Frontal cortex (tissue), 4 donors: ENCODE data around the gene MAPK8. TPM values are rescaled to one million over a fixed set of nuclear protein-coding genes. Genes with fewer than 3 reads are reported as not detected.
"Not testable (repeated sequence)": the region's sequence is repeated elsewhere in the genome, so short reads cannot be mapped to it uniquely, and the experiment has no call there.

Experiments used
- DNase-seq, 2 donors: peaks; one replicate each; pipeline ENCODE4 v3.0.0; 2012; ENCODE audit warnings: low spot score in 2 of 2
- FAIRE-seq: peaks from 2 replicates; lab custom pipeline; 2012; peaks lifted over from hg19 to GRCh38; lab: Jason Lieb, UNC
- total RNA-seq: library from RNA; depleted of rRNA; stranded (reverse); fragments of >200 nt; gene quantifications from one replicate; pipeline ENCODE4 v1.2.3, GENCODE V29; 2014
- donor health status: control.
- donor health status: control.
- donor health status: control.

The MAPK8 gene
- total RNA-seq, 1 donor from 2014 or later, result 241 TPM

DNA sequence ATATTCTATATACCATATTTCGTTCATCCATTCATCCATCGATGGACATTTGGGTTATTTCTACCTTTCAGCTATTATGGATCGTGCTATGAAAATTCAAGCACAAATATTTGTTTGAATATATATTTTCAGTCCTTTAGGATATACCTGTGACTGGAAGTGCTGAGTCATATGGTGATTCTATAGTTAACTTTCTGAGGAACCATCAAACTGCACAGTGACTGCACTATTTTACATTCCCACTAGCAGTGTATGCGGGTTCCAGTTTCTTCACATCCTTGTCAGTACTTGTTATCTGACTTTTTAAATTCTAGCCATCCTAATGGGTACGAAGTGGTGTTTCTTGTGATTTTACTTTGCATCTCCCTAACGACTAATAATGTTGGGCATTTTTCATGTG, 104.0 kb downstream of the MAPK8 start:
- no peak for FAIRE-seq
- no peak for DNase-seq

GRCh38 chr10:48411510-48411909, 105.0 kb downstream of the MAPK8 start:
- FAIRE-seq (no peak), DNase-seq (no peak)

DNA sequence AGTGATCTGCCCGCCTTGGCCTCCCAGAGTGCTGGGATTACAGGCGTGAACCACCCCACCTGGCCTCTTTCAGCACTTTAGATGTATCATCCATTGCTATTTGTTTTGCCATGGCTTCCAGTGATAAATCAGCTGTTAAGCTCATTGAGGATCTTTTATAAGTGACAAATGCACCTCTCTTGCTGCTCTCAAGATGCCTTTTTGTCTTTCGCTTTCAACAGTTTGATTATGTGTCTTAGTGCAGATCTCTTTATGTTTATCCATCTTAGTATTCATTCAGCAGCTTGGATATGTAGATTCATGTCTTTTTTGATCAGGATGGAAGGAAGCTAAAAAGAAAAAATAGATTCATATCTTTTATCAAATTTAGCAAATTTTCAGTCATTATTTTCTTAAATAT, 105.6 kb downstream of the MAPK8 start:
- FAIRE-seq (no peak), DNase-seq (no peak)

DNA sequence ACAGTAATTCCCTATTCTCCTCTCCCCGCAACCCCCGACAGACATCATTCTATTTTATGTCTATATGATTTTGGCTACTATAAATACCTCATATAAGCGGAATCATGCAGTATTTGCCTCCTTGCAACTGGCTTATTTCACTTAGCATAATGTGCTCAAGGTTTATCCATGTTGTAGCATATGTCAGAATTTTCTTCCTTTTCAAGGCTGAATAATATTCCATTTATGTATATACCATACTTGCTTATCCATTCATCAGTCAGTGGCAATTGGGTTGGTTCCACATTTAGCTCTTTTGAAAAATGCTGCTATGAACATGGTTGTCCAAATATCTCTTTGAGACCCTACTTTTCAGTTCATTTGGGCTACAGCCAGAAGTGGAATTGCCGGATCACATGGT, 106.5 kb downstream of the MAPK8 start:
- DNase-seq, result no peak
- no peak for FAIRE-seq

- FAIRE-seq (peak; percentile 23), DNase-seq (no peak)
These were observed 107.7 kb downstream of the MAPK8 start for GRCh38 chr10:48414160-48414559.

DNA sequence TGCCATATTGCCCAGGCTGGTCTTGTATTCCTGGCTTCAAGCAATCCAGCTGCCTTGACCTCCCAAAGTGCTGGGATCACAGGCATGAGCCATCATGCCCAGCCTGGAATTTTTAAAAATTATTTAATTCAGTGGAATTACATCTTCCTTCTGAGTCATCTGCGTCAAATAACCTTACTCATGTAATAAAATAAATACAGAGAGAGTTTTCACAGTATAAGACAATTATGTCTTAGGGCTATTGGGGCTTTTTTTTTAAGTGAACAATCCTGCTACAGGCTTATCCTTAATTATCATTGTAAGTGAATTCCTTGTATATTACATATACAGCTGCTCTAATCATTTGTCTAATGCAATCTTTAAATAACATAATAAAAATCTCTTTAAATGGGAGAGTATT, 108.3 kb downstream of the MAPK8 start:
- no peak for DNase-seq
- no peak for FAIRE-seq

DNA sequence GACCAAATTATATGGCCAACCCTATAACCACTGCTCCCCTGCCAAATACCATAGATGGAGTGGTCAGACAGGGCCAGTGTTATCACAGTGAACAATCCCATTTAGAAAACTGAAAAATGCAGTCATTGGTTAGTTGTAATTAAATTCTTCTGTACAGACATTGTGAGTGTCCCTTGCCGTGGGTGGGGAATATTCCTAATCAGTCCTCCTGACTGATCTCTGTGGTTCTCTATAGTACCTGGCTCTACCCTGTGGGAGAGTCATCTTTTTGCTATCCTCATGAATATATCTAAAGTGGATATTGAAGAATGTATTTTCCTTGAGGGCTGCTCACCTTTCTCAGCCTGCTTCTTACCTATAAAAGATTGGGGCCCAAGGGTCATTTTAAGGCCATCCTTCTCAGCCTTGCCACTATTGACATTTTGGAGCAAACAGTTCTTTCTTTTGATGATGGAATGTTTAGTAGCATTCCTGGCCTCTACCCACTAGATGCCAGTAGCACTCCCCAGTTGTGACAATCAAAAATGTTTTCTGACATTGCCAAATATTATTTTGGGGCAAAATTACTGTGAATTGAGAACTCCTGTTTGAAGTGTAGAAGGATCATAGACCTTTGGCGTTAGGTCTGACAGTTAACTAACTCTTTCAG, 110.2 kb downstream of the MAPK8 start:
- FAIRE-seq (no peak), DNase-seq (no peak)

DNA sequence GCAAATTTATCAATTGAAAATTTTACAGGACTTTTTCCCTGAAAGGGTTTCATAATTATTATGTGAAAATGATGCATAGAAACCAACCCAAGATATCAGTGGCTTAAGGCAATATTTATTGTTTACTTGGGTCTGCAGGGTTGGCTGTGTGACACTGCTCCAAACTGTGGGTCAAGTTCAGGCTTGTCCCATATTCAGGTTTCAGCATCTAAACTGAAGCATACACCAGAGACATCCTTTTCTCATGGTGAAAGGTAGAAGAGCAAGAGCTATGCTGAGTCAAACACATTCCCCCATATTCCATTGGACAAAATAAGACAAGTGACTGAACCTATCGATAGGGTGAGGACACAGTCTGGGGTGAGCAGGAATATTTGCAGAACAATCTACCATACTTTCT, 110.9 kb downstream of the MAPK8 start:
- FAIRE-seq, result no peak
- DNase-seq, result no peak

- FAIRE-seq, result no peak
- no peak for DNase-seq
These were observed 111.8 kb downstream of the MAPK8 start for GRCh38 chr10:48418189-48418788.

DNA sequence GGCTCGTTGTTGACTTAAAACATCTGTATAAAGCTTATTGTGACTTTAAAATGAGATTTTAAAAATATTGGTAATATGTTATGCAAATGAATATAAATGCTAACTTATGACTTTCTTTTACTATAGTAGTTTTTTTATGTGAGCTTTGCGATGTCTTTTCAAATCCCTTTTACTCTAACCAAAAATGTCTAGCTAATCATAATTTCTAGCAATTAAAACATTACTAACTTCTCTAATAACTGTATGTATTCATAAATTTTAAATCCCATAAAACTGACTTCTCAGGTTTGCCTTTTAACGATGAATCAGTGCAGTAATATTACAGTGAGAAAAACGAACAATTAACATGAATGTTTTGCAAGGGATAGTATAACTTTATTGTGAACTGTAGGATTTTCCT, 113.2 kb downstream of the MAPK8 start:
- FAIRE-seq (no peak), DNase-seq (no peak)

GRCh38 chr10:48421862-48422261, 115.4 kb downstream of the MAPK8 start:
- not testable (repeated sequence) for DNase-seq, FAIRE-seq

DNA sequence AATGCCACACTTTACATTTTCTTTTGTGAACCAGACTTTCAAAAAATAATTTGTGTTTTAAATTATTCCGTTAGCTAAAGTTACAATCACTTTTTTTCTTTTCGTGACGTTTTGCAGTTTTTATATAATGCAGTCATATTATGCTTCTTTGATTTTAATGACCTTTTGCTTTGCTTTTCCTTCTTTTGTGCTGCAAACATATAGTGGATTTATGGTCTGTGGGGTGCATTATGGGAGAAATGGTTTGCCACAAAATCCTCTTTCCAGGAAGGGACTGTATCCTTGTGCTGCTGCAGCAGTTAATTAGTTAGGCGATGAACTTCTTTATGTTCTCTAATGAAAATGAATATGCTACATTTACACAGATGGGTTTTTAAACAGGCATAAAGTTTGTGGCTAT, 117.4 kb downstream of the MAPK8 start:
- DNase-seq (no peak), FAIRE-seq (no peak)

DNA sequence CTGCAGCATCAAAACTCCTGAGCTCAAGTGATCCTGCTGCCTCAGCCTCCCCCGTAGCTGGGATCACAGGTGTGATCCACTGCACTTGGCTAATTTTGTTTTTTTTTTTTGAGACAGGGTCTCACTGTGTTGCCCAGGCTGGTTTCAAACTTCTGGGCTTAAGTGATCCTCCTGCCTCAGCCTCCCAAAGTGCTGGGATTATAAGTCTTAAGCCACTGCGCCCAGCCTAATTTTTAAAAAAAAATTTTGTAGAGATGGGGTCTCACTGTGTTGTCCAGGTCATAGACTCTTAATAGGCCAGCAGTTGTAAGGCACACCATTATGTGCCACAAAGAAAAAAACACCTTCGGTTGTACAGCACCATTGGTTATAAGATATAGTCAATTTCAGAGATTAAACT, 122.4 kb downstream of the MAPK8 start:
- DNase-seq (no peak), FAIRE-seq (no peak)

DNA sequence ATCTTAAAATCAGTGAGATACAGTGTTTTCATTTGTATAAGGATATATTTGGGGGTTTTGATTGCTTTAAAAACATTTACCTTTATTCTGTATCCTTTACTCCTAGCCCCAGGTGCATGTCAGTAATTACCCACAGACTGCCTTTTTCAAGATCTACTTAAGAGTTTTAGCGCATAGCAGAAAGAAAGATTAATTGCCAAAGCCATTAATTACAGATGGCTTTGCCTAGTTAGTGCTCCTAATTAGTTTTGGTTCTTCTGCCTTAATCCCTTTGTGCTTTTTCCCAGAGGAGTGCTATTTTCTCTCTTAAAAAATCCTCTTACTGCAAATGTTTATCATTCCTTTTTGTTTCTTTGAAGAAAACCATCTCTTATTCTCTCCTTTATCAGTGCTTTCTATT, 122.8 kb downstream of the MAPK8 start:
- FAIRE-seq (no peak), DNase-seq (no peak)

DNA sequence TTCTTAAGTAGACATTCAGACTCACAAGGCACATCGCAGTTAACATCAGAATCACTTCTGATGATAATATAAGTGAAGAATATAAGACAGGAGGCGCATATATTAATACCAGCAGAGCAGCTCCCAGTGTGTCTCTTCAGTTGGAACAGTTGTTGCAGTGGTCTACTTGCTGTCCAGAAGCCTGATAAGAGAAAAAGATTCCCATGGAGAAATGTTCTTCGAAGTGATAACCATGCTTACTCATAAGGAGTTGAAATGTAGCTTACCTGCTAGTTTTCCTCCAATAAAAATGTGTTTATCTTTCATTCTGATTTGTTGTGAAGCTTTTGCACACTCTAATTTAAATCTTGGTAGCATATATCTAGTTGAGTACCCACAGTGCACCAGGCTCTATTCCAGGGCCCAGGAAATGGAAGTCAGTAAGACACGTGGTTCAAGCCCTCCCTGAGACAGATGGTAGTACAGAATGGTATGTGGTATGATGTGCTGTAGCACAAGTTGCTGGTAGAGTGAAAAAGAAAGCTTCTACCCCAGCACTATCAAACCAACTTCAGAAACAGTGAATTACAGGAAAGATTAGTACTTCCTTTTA, 124.0 kb downstream of the MAPK8 start:
- FAIRE-seq (no peak), DNase-seq (no peak)

- DNase-seq (no peak), FAIRE-seq (no peak)
These were observed 125.4 kb downstream of the MAPK8 start for GRCh38 chr10:48431871-48432270.

DNA sequence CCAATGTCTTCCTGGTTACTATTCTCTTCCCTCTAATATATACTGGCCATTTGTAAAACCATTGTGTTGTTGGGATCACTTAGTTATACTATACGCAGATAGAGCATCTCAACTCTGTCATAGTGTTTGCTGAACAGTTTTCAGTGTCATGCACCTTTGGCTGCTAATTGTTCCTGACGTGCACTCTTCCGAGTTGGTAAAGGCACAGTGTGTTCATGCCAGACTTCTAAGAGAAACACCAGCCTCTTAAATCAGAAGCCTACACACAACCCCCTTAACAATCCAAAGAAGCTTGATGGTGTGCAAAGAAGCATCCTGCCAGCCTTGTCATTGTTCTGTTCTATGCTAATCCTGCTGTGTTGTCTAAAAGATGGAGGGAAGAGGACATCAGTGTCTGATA, 131.1 kb downstream of the MAPK8 start:
- FAIRE-seq, result no peak

DNA sequence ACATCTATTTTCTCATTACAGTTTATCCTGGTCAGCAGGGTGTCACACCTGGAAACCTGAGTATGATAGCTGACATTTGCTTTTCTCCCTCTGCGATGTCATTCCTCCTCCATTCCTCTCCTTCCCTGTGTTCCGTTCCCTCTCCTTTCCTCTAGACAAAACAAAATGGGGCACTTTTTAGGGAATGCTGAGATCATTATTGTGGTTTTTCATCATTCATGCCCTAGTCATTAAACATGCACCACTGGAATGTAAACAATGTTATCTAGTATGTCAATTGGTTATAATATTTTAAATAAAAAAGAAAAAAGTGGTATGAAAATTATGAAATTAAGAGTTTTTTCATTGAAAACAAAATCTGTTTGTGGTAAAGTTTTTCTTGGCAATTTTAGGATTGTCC, 132.6 kb downstream of the MAPK8 start:
- DNase-seq, result no peak
- no peak for FAIRE-seq

More for the DNA sequence above, 131.1 kb downstream of the MAPK8 start:
- no peak for DNase-seq

DNA sequence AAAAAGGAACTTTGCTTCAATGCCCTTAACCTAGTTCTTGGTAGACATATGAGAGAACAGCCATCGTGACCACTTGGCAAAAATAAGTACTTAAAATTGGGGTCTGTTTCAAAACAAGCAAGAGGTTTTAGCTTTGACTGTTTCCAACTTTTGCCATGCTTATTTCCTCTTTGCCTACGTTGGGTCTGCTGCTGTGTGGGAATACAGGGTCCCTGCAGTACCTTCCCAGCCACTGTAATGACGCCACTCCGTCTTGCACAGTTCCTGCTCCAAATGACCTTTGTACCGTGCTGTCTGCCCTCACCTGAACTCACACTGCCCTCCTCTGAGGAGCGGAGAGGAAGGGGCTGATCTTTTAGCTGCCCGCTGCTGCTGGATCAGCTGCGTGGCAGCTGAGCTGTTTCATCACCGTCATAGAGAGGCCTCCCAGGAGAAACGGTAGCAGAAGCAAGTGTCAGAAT, 133.1 kb downstream of the MAPK8 start:
- DNase-seq (no peak), FAIRE-seq (no peak)

DNA sequence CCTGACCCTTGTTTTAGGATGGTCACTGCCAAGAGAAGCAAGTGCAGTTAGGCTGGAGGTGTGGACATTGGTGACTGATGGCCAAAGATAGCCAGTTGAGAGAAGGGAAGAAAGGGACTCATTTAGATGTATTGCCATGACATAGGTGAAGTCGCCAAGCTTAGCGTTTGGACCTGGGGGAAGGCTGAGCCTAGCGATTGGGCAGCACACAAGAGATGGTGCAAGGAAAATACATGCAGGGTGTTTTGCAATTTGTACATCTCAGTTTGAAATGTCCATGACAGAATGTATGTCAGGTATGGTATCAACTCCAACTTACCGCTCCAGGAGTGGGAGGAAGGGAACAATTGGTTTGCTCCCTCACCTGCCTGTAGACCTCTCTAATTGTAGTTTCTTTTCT, 134.3 kb downstream of the MAPK8 start:
- no peak for FAIRE-seq
- DNase-seq, result no peak

DNA sequence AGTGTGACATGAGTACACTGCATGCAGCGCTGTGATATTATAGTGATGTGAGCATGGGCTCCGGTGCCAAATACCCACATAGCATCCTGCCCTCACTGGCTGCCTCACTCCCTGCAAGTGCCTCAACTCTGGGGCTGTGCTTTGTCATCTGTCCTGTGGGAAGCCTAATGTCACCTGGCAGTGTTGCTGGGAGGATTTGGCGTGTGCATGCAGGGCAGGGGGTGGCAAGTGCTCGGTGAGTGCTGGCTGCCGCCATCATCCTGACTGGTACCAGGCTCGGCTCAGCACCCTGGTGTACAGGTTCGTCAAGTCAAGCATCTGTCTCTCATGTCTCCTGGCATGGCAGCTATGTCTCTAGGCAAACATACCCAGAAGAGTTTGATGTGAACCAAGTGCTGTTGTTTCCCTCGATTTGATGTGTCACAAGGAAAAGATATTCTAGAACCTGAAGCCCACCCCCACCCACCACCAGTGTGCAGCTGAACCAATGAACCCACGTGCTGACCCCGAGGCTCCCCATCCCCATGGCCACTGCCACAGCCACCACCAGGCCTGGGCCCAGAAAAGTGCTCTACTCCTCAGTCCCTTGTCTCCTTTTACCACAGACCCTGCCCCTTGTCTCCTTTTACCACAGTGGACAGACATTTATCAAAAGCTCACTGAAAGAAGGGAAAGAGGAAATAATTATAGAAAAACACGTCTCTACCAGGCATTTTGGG, 135.8 kb downstream of the MAPK8 start:
- DNase-seq (no peak), FAIRE-seq (no peak)
